Measurements from ENCODE around the gene QRICH2. TPM values are rescaled to one million over a fixed set of nuclear protein-coding genes. Genes with fewer than 3 reads are reported as not detected.

Gene QRICH2
- total and polyA plus RNA-seq, 2 of the 4 experiments (the other 2 are of a cell fraction), result 4.3 to 4.8 TPM

DNA sequence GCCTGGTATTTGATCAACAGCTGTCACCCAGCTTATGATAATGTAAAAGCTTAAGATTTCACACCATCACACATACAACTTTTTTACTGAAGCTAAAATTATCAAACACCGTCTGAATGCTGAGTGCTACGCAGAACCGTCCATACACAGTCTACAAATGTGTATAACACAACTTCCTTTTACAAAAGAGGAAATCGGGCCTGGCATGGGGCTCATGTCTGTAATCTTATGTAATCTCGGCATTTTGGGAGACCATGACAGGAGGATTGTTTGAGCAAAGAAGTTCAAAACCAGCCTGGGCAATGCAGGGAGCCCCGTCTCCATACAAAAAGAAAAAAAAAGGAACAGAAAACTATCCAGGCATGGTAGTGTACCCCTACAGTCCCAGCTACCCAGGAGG is 19.6 kb upstream of the QRICH2 start:
- Histone ChIP-seq H3K36me3 (ENCODE audit: control insufficient read depth, insufficient read depth, low read length) (peaks cover 28% of the 10 kb centered on the region), H2AK9ac (replicated peaks; ENCODE audit: low read depth, low read length, poor library complexity) (no peak overlapping the region), H2BK15ac (ENCODE audit: low read depth, low read length) (no peak overlapping the region), H4K5ac (ENCODE audit: low read depth, low read length) (no peak overlapping the region), H4K91ac (ENCODE audit: insufficient read depth, low read depth, low read length) (no peak overlapping the region), H3K27ac (ENCODE audit: insufficient read depth, low read length) (no peak overlapping the region), H4K8ac (ENCODE audit: low read depth in 2 of 2, low read length in 2 of 2) (no peak overlapping the region), H3K4me1 (ENCODE audit: control insufficient read depth, insufficient read depth, low read length) (no peaks in the 10 kb centered on the region), H3K18ac (ENCODE audit: low read depth, low read length) (no peak overlapping the region), H3K9ac (ENCODE audit: low read depth, low read length) (no peak overlapping the region), H3K9me1 (ENCODE audit: insufficient read depth, low read length) (peaks cover 10% of the 10 kb centered on the region), H2BK120ac (ENCODE audit: low read depth, low read length) (no peak overlapping the region), H2AK5ac (ENCODE audit: low read depth, low read length) (no peak overlapping the region), H3K23ac (ENCODE audit: low read depth, low read length) (no peak overlapping the region), H3K9me3 (ENCODE audit: control insufficient read depth, insufficient read depth, low read length) (no peaks in the 10 kb centered on the region), H3K56ac (ENCODE audit: extremely low read depth, insufficient read depth, low read length) (no peak overlapping the region), H3K4me3 (ENCODE audit: insufficient read depth, low read depth, low read length) (no peak overlapping the region), H3K4ac (ENCODE audit: low read depth, low read length) (no peak overlapping the region), H3K4me2 (ENCODE audit: low read depth, low read length) (no peak overlapping the region), H2BK5ac (ENCODE audit: low read depth, low read length, poor library complexity, severe bottlenecking) (no peak overlapping the region), H3K14ac (replicated peaks; ENCODE audit: low read depth, low read length) (no peak overlapping the region), H3K27me3 (ENCODE audit: control insufficient read depth, insufficient read depth, low read length) (no peaks in the 10 kb centered on the region), H2BK20ac (ENCODE audit: low read depth, low read length) (no peak overlapping the region), H4K20me1 (ENCODE audit: insufficient read depth, low read length) (no peaks in the 10 kb centered on the region), H2AFZ (replicated peaks; ENCODE audit: low read length, poor library complexity) (no peak overlapping the region), H3K79me1 (ENCODE audit: low read depth in 1 of 2, low read length in 2 of 2) (peaks cover 12 to 17% of the 10 kb centered on the region in 2 experiments)
- ChIA-PET CTCF (no interaction called here), POLR2A (ENCODE audit: unreplicated experiment) (no interaction called here)
- BruUV-seq (replicated peaks), result no TSS peak
- ATAC-seq (ENCODE audit: low read depth), result no peak
- 71% methylated on average over 1 of the region's 6 CpGs; no CpG with 5 or more reads in 1 of the 2 experiments for WGBS, 2 experiments (ENCODE audit: extremely low coverage in 2 of 2, insufficient read length in 1 of 2)
- dilution Hi-C loops (cut with HindIII; ENCODE audit: low sequenced_read_pairs, unreplicated experiment) (no loop called here), intact Hi-C loops (cut with micrococcal nuclease) (no loop called here), in situ Hi-C loops (cut with MboI; ENCODE audit: low sequenced_read_pairs) (no loop called here)
- TF ChIP-seq RFX5 (IDR thresholded peaks at IDR 0.05; ENCODE audit: low read depth, low read length) (no peak), FOS (IDR thresholded peaks at IDR 0.05; ENCODE audit: low read depth, low read length) (no peak), RAD21 (IDR thresholded peaks at IDR 0.05; ENCODE audit: low read length) (no peak), MXI1 (IDR thresholded peaks at IDR 0.05; ENCODE audit: borderline replicate concordance, low read depth, low read length) (no peak), NFE2L2 (IDR thresholded peaks at IDR 0.05; ENCODE audit: low read depth, low read length) (no peak), CEBPB (IDR thresholded peaks at IDR 0.05; ENCODE audit: low read depth, low read length) (no peak)
- DNase-seq, result no peak
